H9 (cell line): ENCODE measurements around the gene MRRF. TPM values are rescaled to one million over a fixed set of nuclear protein-coding genes. Genes with fewer than 3 reads are reported as not detected.

Experiments
- DNase-seq: peaks from one replicate; pipeline ENCODE4 v3.0.0-alpha.2; 2017
- H2AFZ ChIP-seq: one replicate; pipeline ENCODE4 v1.6.1; 2013; ENCODE audit warnings: mild to moderate bottlenecking, low read length, control low read depth, moderate library complexity
- H2AK5ac ChIP-seq: 2 replicates; pipeline ENCODE4 v1.6.1; 2013; ENCODE audit warnings: low read length, control low read depth, mixed read lengths; ENCODE audit not compliant: insufficient read length
- H2BK120ac ChIP-seq: one replicate; pipeline ENCODE4 v1.6.1; 2013; ENCODE audit warnings: low read depth, mild to moderate bottlenecking, low read length, control low read depth, inconsistent platforms; ENCODE audit not compliant: poor library complexity, severe bottlenecking
- H2BK12ac ChIP-seq: 2 replicates; pipeline ENCODE4 v1.6.1; 2013; ENCODE audit warnings: low read length, control low read depth, mixed read lengths, low read depth; ENCODE audit not compliant: insufficient read length
- H2BK15ac ChIP-seq: 2 replicates; pipeline ENCODE4 v1.6.1; 2013; ENCODE audit warnings: low read depth, low read length, control low read depth
- H2BK20ac ChIP-seq: one replicate; pipeline ENCODE4 v1.6.1; 2013; ENCODE audit warnings: low read depth, mild to moderate bottlenecking, low read length, control low read depth, inconsistent platforms; ENCODE audit not compliant: poor library complexity, severe bottlenecking
- H2BK5ac ChIP-seq: 2 replicates; pipeline ENCODE4 v1.6.1; 2013; ENCODE audit warnings: low read length, control low read depth, mixed read lengths; ENCODE audit not compliant: insufficient read length
- H3K14ac ChIP-seq: 2 replicates; pipeline ENCODE4 v1.6.1; 2013; ENCODE audit warnings: low read length, control low read depth; ENCODE audit not compliant: insufficient read depth
- H3K18ac ChIP-seq: 2 replicates; pipeline ENCODE4 v1.6.1; 2013; ENCODE audit warnings: low read depth, mild to moderate bottlenecking, mixed read lengths, low read length, control low read depth; ENCODE audit not compliant: insufficient read length
- H3K23ac ChIP-seq: 2 replicates; pipeline ENCODE4 v1.6.1; 2013; ENCODE audit warnings: low read length, control low read depth, mixed read lengths, low read depth; ENCODE audit not compliant: insufficient read length
- H3K23me2 ChIP-seq: 2 replicates; pipeline ENCODE4 v1.6.1; 2013; ENCODE audit warnings: low read depth, mild to moderate bottlenecking, mixed read lengths, low read length, control low read depth; ENCODE audit not compliant: insufficient read length, poor library complexity, severe bottlenecking
- H3K27ac ChIP-seq: 2 replicates; pipeline ENCODE4 v1.5.1; 2013; ENCODE audit warnings: low read length, control low read depth, mixed read lengths, low read depth; ENCODE audit not compliant: insufficient read length
- H3K27me3 ChIP-seq: 2 replicates; pipeline ENCODE4 v1.6.1; 2013; ENCODE audit warnings: low read length, control low read depth, inconsistent platforms; ENCODE audit not compliant: insufficient read depth
- H3K4ac ChIP-seq: 2 replicates; pipeline ENCODE4 v1.6.1; 2013; ENCODE audit warnings: low read depth, mild to moderate bottlenecking, control low read depth, inconsistent platforms, low read length, moderate library complexity
- H3K4me1 ChIP-seq: 2 replicates; pipeline ENCODE4 v1.6.1; 2013; ENCODE audit warnings: low read length, control low read depth, inconsistent platforms; ENCODE audit not compliant: insufficient read depth
- H3K4me2 ChIP-seq: 2 replicates; pipeline ENCODE4 v1.6.1; 2013; ENCODE audit warnings: low read length, control low read depth, mixed read lengths; ENCODE audit not compliant: insufficient read length, insufficient read depth
- H3K56ac ChIP-seq: 2 replicates; pipeline ENCODE4 v1.6.1; 2013; ENCODE audit warnings: low read depth, mild to moderate bottlenecking, mixed read lengths, low read length, control low read depth; ENCODE audit not compliant: insufficient read length
- H3K79me1 ChIP-seq: 2 replicates; pipeline ENCODE4 v1.6.1; 2013; ENCODE audit warnings: low read depth, mild to moderate bottlenecking, moderate library complexity, low read length, control low read depth, inconsistent platforms; ENCODE audit not compliant: insufficient read depth, poor library complexity, severe bottlenecking
- H3K79me2 ChIP-seq: 2 replicates; pipeline ENCODE4 v1.6.1; 2013; ENCODE audit warnings: low read length, control low read depth, inconsistent platforms; ENCODE audit not compliant: insufficient read depth
- H3K9ac ChIP-seq: 2 replicates; pipeline ENCODE4 v1.6.1; 2013; ENCODE audit warnings: low read length, control low read depth, mixed read lengths; ENCODE audit not compliant: insufficient read length; ENCODE audit errors: extremely low read depth
- H3K9me3 ChIP-seq: one replicate; pipeline ENCODE4 v1.6.1; 2013; ENCODE audit warnings: low read depth, low read length, inconsistent platforms; ENCODE audit not compliant: control insufficient read depth
- H3T11ph ChIP-seq: one replicate; pipeline ENCODE4 v1.6.1; 2013; ENCODE audit warnings: mild to moderate bottlenecking, low read length, control low read depth, inconsistent platforms
- H4K20me1 ChIP-seq: one replicate; pipeline ENCODE4 v1.6.1; 2013; ENCODE audit not compliant: control insufficient read depth, insufficient read length, insufficient read depth
- H4K5ac ChIP-seq: 2 replicates; pipeline ENCODE4 v1.6.1; 2013; ENCODE audit warnings: low read depth, mild to moderate bottlenecking, mixed read lengths, low read length, control low read depth; ENCODE audit not compliant: insufficient read length
- H4K8ac ChIP-seq: replicated peaks from 2 replicates; pipeline ENCODE4 v1.6.1; 2013; ENCODE audit warnings: low read length, control low read depth, mixed read lengths, low read depth; ENCODE audit not compliant: insufficient read length
- H4K91ac ChIP-seq: 2 replicates; pipeline ENCODE4 v1.6.1; 2013; ENCODE audit warnings: low read depth, mild to moderate bottlenecking, moderate library complexity, mixed read lengths, low read length, control low read depth; ENCODE audit not compliant: insufficient read length
- H3K27ac Mint-ChIP-seq, 3 experiments: 2 replicates in 2 of 3; 3 replicates in 1 of 3; pipeline ENCODE4 v1.8.0; 2020 to 2021; ENCODE audit warnings: mixed read lengths in 3 of 3, mild to moderate bottlenecking in 1 of 3, moderate library complexity in 1 of 3
- H3K27me3 Mint-ChIP-seq: 2 replicates; pipeline ENCODE4 v1.8.0; 2021; ENCODE audit warnings: low read depth, mild to moderate bottlenecking, moderate library complexity, mixed read lengths
- H3K36me3 Mint-ChIP-seq, 3 experiments: 2 replicates in 2 of 3; 3 replicates in 1 of 3; pipeline ENCODE4 v1.8.0; 2020 to 2021; ENCODE audit warnings: low read depth in 3 of 3, mixed read lengths in 3 of 3; ENCODE audit not compliant: insufficient read depth in 1 of 3
- H3K4me1 Mint-ChIP-seq, 2 experiments: 2 replicates each; pipeline ENCODE4 v1.8.0; 2020; ENCODE audit warnings: mixed read lengths in 2 of 2
- H3K4me3 Mint-ChIP-seq, 2 experiments: 2 replicates in 1 of 2; 3 replicates in 1 of 2; pipeline ENCODE4 v1.8.0; 2020 to 2021; ENCODE audit warnings: mild to moderate bottlenecking in 2 of 2, mixed read lengths in 2 of 2, moderate library complexity in 1 of 2
- H3K9me3 Mint-ChIP-seq, 2 experiments: 2 replicates in 1 of 2; 3 replicates in 1 of 2; pipeline ENCODE4 v1.8.0; 2020; ENCODE audit warnings: mild to moderate bottlenecking in 2 of 2, mixed read lengths in 2 of 2, moderate library complexity in 1 of 2
- WGBS: extraction: QIAGEN DNeasy Blood & Tissue Kit; methylation state at CpG from one replicate; pipeline ENCODE4 v1.1.7; 2013; ENCODE audit warnings: missing lambda C conversion rate, low lambda C conversion rate, mixed read lengths; ENCODE audit not compliant: insufficient read length; ENCODE audit errors: extremely low coverage; 5-methylcytosine and 5-hydroxymethylcytosine counted together
- total RNA-seq: library from RNA; stranded (reverse); gene quantifications from 2 replicates; pipeline ENCODE4 v1.2.1, GENCODE V29; 2021
- TF ChIP-seq, protein P1 (sequence below): fragments of 200-600 bp; sonication (generic); conservative IDR thresholded peaks from 3 replicates; pipeline ENCODE4 v1.8.0; 2021; ENCODE audit warnings: antibody characterized with exemption, mild to moderate bottlenecking

The MRRF gene
- total RNA-seq, 1 experiment from 2014 or later: 33.7 TPM

DNA sequence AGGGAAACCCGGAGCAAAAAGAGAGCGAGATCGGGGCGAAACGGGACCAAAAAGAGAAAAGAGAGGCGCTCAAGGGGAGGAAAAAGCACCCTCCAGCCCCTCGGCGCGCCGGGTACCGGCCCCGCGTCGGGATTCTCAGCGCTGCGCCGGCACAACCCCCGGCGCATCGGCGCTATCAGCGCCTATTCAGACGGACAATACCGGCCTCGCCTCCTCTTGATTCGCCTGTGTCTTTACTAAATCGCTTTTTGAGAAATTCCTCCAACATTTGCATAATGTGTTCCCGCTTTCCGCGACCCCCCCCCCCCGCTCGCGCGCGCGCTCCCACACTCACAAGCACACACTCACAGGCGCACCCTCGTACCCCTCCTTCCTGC lies 36.5 kb upstream of the MRRF start:
- TF ChIP-seq, protein P1, sequence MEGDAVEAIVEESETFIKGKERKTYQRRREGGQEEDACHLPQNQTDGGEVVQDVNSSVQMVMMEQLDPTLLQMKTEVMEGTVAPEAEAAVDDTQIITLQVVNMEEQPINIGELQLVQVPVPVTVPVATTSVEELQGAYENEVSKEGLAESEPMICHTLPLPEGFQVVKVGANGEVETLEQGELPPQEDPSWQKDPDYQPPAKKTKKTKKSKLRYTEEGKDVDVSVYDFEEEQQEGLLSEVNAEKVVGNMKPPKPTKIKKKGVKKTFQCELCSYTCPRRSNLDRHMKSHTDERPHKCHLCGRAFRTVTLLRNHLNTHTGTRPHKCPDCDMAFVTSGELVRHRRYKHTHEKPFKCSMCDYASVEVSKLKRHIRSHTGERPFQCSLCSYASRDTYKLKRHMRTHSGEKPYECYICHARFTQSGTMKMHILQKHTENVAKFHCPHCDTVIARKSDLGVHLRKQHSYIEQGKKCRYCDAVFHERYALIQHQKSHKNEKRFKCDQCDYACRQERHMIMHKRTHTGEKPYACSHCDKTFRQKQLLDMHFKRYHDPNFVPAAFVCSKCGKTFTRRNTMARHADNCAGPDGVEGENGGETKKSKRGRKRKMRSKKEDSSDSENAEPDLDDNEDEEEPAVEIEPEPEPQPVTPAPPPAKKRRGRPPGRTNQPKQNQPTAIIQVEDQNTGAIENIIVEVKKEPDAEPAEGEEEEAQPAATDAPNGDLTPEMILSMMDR: no peak
- H3K4me1 Mint-ChIP-seq: peaks cover 9 to 24% of the 10 kb centered on the region in 2 experiments

More for the DNA sequence above, 36.5 kb upstream of the MRRF start:
- no peak overlapping the region for H3K18ac ChIP-seq
- Mint-ChIP-seq H3K27me3 (peaks cover 60% of the 10 kb centered on the region), H3K4me3 (peak overlapping the region; percentile 62 to 81), H3K36me3 (peaks cover 0 to 4% (median 1%) of the 10 kb centered on the region in 3 experiments; a peak in 4 of 7 replicates), H3K27ac (no peak overlapping the region), H3K9me3 (peaks cover 4 to 5% of the 10 kb centered on the region in 2 experiments; a peak in 3 of 5 replicates)
- H2AK5ac ChIP-seq: no peak overlapping the region
- no peak overlapping the region for H3K23ac ChIP-seq
- no peaks in the 10 kb centered on the region for H3K79me2 ChIP-seq
- H4K91ac ChIP-seq: no peak overlapping the region
- peaks cover 2% of the 10 kb centered on the region for H4K20me1 ChIP-seq
- no CpG with 5 or more reads among the region's 38 CpGs for WGBS
- no peak overlapping the region for H2BK15ac ChIP-seq
- no peak overlapping the region for H3K56ac ChIP-seq
- H3K27me3 ChIP-seq: peaks cover 82% of the 10 kb centered on the region
- no peak overlapping the region for H3K9ac ChIP-seq
- H3K4me1 ChIP-seq: peaks cover 3% of the 10 kb centered on the region; the same call in 1 of the 2 replicates
- H2BK12ac ChIP-seq: no peak overlapping the region
- no peak overlapping the region for H2BK5ac ChIP-seq
- H4K5ac ChIP-seq: no peak overlapping the region
- H3K14ac ChIP-seq: no peak overlapping the region
- no peaks in the 10 kb centered on the region for H3K9me3 ChIP-seq
- no peak overlapping the region for H2BK120ac ChIP-seq
- no peak for DNase-seq
- H4K8ac ChIP-seq: no peak overlapping the region
- no peak overlapping the region for H3K27ac ChIP-seq
- H2AFZ ChIP-seq: no peak overlapping the region
- H3K4ac ChIP-seq: no peak overlapping the region
- H3K79me1 ChIP-seq: no peaks in the 10 kb centered on the region
- no peak overlapping the region for H3T11ph ChIP-seq
- H2BK20ac ChIP-seq: no peak overlapping the region
- peak overlapping the region; percentile 41 for H3K4me2 ChIP-seq
- peaks cover 14% of the 10 kb centered on the region for H3K23me2 ChIP-seq
